HepG2 (cell line): ENCODE measurements around the gene ACAP1. TPM values are rescaled to one million over a fixed set of nuclear protein-coding genes. Genes with fewer than 3 reads are reported as not detected.

Experiments
- FOXA1 ChIP-seq, 2 experiments: fragments of 450-650 bp in 1 of 2; sonication (generic) in 1 of 2; formaldehyde crosslinking in 1 of 2; IDR thresholded peaks; 2 replicates each; pipeline versions ENCODE4 v1.4.0 to v1.6.1; 2016 to 2020; ENCODE audit warnings: missing genetic modification reagents in 1 of 2
- FOXK2 ChIP-seq: fragments of 450-650 bp; IDR thresholded peaks from 2 replicates; pipeline ENCODE4 v1.6.1; 2016
- HNF1A ChIP-seq, 2 experiments: sonication (generic) in 1 of 2; formaldehyde crosslinking in 1 of 2; IDR thresholded peaks; 2 replicates each; pipeline versions ENCODE4 v1.4.0 to v1.6.1; 2016 to 2020; ENCODE audit warnings: borderline replicate concordance in 1 of 2, low read depth in 1 of 2, mild to moderate bottlenecking in 1 of 2, missing genetic modification reagents in 1 of 2
- NONO ChIP-seq, 2 experiments: fragments of 450-650 bp in 1 of 2; sonication (generic) in 1 of 2; formaldehyde crosslinking in 1 of 2; IDR thresholded peaks in 1 of 2; conservative IDR thresholded peaks in 1 of 2; 2 replicates each; pipeline versions ENCODE4 v1.6.1 to v1.8.0; 2017 to 2022; ENCODE audit warnings: mild to moderate bottlenecking in 1 of 2, missing genetic modification reagents in 1 of 2, moderate library complexity in 1 of 2
- PHF20 ChIP-seq: sonication (generic); formaldehyde crosslinking; IDR thresholded peaks from 2 replicates; pipeline ENCODE4 v1.5.0; 2020; ENCODE audit warnings: mild to moderate bottlenecking, missing genetic modification reagents
- SRSF1 ChIP-seq: fragments of 200-400 bp; formaldehyde crosslinking; optimal IDR thresholded peaks from 2 replicates; pipeline ENCODE3; 2017; ENCODE audit warnings: mild to moderate bottlenecking, low read depth, low read length, moderate library complexity
- ZBTB14 ChIP-seq: sonication (generic); formaldehyde crosslinking; IDR thresholded peaks from 2 replicates; pipeline ENCODE4 v1.4.0; 2020; ENCODE audit warnings: missing genetic modification reagents
- ZBTB25 ChIP-seq: IDR thresholded peaks from 2 replicates; pipeline ENCODE4 v1.6.1; 2018; ENCODE audit warnings: missing genetic modification reagents
- ZNF136 ChIP-seq: sonication (generic); formaldehyde crosslinking; IDR thresholded peaks from 2 replicates; pipeline ENCODE4 v1.8.1; 2022; ENCODE audit warnings: low read depth, mild to moderate bottlenecking, moderate library complexity, missing genetic modification reagents
- ZNF281 ChIP-seq: sonication (generic); formaldehyde crosslinking; IDR thresholded peaks from 2 replicates; pipeline ENCODE4 v1.4.0; 2020; ENCODE audit warnings: missing genetic modification reagents, borderline replicate concordance
- ZNF333 ChIP-seq: sonication (generic); formaldehyde crosslinking; IDR thresholded peaks from 2 replicates; pipeline ENCODE4 v1.4.0; 2020; ENCODE audit warnings: mild to moderate bottlenecking, missing genetic modification reagents, borderline replicate concordance
- ZNF580 ChIP-seq: IDR thresholded peaks from 2 replicates; pipeline ENCODE4 v1.6.1; 2016; ENCODE audit warnings: low read depth, borderline replicate concordance
- polyA plus RNA-seq, 8 experiments: library from polyadenylated mRNA; depleted of rRNA in 3 of 8; stranded (reverse) in 7 of 8; unstranded in 1 of 8; fragments of >200 nt; fragmentation: Illumina TruSeq in 4 of 8; extraction: Trizol in 4 of 8; gene quantifications; 2 replicates each; pipeline versions ENCODE4 v1.2.1 to v1.2.3, GENCODE V29; 2011 to 2016; ENCODE audit warnings: low read depth in 4 of 8, missing spikeins in 1 of 8, mixed read lengths in 1 of 8; ENCODE audit not compliant: insufficient read depth in 1 of 8
- total RNA-seq, 5 experiments: library from RNA; depleted of rRNA; stranded (reverse); fragments of >200 nt; fragmentation: Illumina TruSeq; extraction: Trizol; gene quantifications; 2 replicates each; pipeline ENCODE4 v1.2.3, GENCODE V29; 2016; ENCODE audit warnings: low read depth in 1 of 5

Gene ACAP1
- total and polyA plus RNA-seq, 2 of the 13 experiments (the other 11 are each of a cell fraction or from before 2014, with no cell fraction given) = 1.3 to 2.5 TPM

GRCh38 chr17:7306911-7307685 lies 29.2 kb upstream of the ACAP1 start, which contains the start of gene EIF5A (continued):
- no peak for TF ChIP-seq ZBTB14 (CRISPR knock-in tag)
- 0 out of 2 replicates have a peak, but pooled peaks have one; percentile 57 for TF ChIP-seq ZNF136 (CRISPR knock-in tag)
- TF ChIP-seq SRSF1 = peak; percentile 74
- peak; percentile 86 for TF ChIP-seq ZBTB25 (CRISPR knock-in tag)
- 0 out of 2 replicates have a peak, but pooled peaks have one; percentile 30 for TF ChIP-seq ZNF580 (CRISPR knock-in tag)
- no peak for TF ChIP-seq ZNF281 (CRISPR knock-in tag)
- TF ChIP-seq ZNF333 = 0 out of 2 replicates have a peak, but pooled peaks have one; percentile 15
- TF ChIP-seq FOXK2 = peak; percentile 72; the same call in 1 of the 2 replicates
- TF ChIP-seq FOXA1 (IDR thresholded peaks at IDR 0.05) = no peak
- 0 out of 2 replicates have a peak, but pooled peaks have one; percentile 7 for TF ChIP-seq FOXA1 (CRISPR knock-in tag; IDR thresholded peaks at IDR 0.05)
- peak; percentile 54; the same call in 1 of the 2 replicates for TF ChIP-seq PHF20 (CRISPR knock-in tag)
- TF ChIP-seq HNF1A (IDR thresholded peaks at IDR 0.05; ENCODE audit: low read depth) = 0 out of 2 replicates have a peak, but pooled peaks have one; percentile 9
- peak; percentile 24; the same call in 1 of the 2 replicates for TF ChIP-seq HNF1A (CRISPR knock-in tag; IDR thresholded peaks at IDR 0.05; ENCODE audit: borderline replicate concordance)
- no peak for TF ChIP-seq NONO (IDR thresholded peaks at IDR 0.05)
- peak; percentile 64; the same call in 1 of the 2 replicates for TF ChIP-seq NONO (CRISPR knock-in tag; conservative IDR thresholded peaks at IDR 0.05)
